Activated CD4-positive, alpha-beta T cell treated with anti-CD3 and anti-CD28 coated beads, Interleukin-2, amount 50 U/mL, for 24 hours (primary cell): ENCODE data around the gene UTP3.
"Not testable (repeated sequence)": the region's sequence is repeated elsewhere in the genome, so short reads cannot be mapped to it uniquely, and the experiment has no call there.

Experiments used
- DNase-seq, 2 donors: peaks; one replicate each; pipeline ENCODE4 v3.0.0-alpha.2; 2020; ENCODE audit warnings: low read depth in 1 of 2, low spot score in 1 of 2

The UTP3 gene

GRCh38 chr4:70715097-70715496 lies 26.8 kb downstream of the UTP3 start:
- no peak for DNase-seq

- DNase-seq = no peak
Observed at GRCh38 chr4:70718811-70719604, 30.7 kb downstream of the UTP3 start.

- DNase-seq = no peak
Observed at GRCh38 chr4:70721747-70722146, 33.4 kb downstream of the UTP3 start, which contains the start of gene RUFY3. RUFY3 (plus strand) TSS chr4:70721964; CDS start chr4:70722574, 610 bp downstream.

- DNase-seq = no peak
Observed at GRCh38 chr4:70722199-70722791, 34.0 kb downstream of the UTP3 start.

- DNase-seq = no peak
Observed at GRCh38 chr4:70724463-70724862, 36.1 kb downstream of the UTP3 start.

- no peak for DNase-seq
Observed at GRCh38 chr4:70725633-70726032, 37.3 kb downstream of the UTP3 start.

- DNase-seq = not testable (repeated sequence)
Observed at GRCh38 chr4:70726515-70726914, 38.2 kb downstream of the UTP3 start.

- no peak for DNase-seq
Observed at GRCh38 chr4:70728091-70728490, 39.8 kb downstream of the UTP3 start.

GRCh38 chr4:70732878-70733277 lies 44.5 kb downstream of the UTP3 start:
- not testable (repeated sequence) for DNase-seq

GRCh38 chr4:70734168-70734954 lies 46.0 kb downstream of the UTP3 start:
- peak in 1 of 2 donors; percentile 44 for DNase-seq

GRCh38 chr4:70734971-70735370 lies 46.6 kb downstream of the UTP3 start:
- no peak for DNase-seq

GRCh38 chr4:70735915-70736314 lies 47.6 kb downstream of the UTP3 start:
- not testable (repeated sequence) for DNase-seq

GRCh38 chr4:70737006-70737405 lies 48.7 kb downstream of the UTP3 start:
- DNase-seq = no peak

- no peak for DNase-seq
Observed at GRCh38 chr4:70737409-70737808, 49.1 kb downstream of the UTP3 start.

- DNase-seq = no peak
Observed at GRCh38 chr4:70739496-70740337, 51.4 kb downstream of the UTP3 start.
